ENCODE data around the gene ATP2A3.

DNA sequence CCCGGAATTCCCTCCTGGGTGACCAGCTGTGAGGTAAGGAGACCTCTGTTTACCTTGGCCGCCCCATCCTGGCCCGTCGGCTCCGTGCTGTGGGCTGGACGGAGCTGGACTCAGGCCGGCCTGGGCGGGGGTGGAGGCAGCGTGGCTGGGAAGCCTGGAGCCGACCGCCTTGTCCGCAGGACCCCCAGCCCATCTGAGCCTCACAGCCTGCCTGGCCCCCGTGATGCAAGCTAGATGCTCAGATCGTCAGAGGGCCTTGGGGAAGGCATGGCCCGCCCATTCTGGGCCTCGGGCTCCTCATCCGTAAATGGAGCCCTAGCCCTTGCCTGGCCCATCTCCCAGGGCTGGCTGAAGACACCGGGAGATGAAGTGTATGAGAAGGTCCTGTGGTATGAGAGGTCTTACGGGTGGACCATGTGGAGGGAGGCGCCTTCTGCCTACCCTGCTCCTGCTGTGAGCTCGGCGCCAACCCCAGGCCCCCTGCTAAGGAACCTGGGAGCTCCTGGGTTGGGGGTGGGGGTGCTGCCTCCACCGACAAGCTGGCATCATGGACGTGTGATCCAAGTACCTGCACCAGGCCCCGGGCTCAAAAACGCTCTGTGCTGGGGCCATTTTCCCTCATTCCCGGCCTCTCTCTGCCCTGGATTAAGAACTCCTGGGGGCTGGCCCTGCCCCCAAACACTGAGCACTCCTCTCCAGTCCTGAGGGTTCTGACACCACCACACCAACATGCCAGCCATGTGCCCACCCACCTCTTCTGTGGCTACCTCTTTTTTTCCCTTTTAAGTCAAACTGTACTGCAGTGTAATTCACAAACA, 42.5 kb downstream of the ATP2A3 start:
- TF ChIP-seq CTCF (IDR thresholded peaks at IDR 0.05; ENCODE audit: insufficient read depth, low read length) (no peak), POLR2AphosphoS5 (IDR thresholded peaks at IDR 0.05; ENCODE audit: low read depth) (no peak), REST (IDR thresholded peaks at IDR 0.05; ENCODE audit: insufficient replicate concordance, low read depth) (no peak), GABPA (IDR thresholded peaks at IDR 0.05; ENCODE audit: low read depth) (no peak)

Measured in HL-60 (cell line).